ENCODE data around the gene ARNT2.

GRCh38 chr15:80577552-80578205, 173.5 kb downstream of the ARNT2 start:
- TF ChIP-seq, protein P1, sequence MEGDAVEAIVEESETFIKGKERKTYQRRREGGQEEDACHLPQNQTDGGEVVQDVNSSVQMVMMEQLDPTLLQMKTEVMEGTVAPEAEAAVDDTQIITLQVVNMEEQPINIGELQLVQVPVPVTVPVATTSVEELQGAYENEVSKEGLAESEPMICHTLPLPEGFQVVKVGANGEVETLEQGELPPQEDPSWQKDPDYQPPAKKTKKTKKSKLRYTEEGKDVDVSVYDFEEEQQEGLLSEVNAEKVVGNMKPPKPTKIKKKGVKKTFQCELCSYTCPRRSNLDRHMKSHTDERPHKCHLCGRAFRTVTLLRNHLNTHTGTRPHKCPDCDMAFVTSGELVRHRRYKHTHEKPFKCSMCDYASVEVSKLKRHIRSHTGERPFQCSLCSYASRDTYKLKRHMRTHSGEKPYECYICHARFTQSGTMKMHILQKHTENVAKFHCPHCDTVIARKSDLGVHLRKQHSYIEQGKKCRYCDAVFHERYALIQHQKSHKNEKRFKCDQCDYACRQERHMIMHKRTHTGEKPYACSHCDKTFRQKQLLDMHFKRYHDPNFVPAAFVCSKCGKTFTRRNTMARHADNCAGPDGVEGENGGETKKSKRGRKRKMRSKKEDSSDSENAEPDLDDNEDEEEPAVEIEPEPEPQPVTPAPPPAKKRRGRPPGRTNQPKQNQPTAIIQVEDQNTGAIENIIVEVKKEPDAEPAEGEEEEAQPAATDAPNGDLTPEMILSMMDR (IDR thresholded peaks at IDR 0.05), result no peak
- TF ChIP-seq POLR2A (IDR thresholded peaks at IDR 0.05), result no peak

Measured in testis (tissue), 2 donors.